Keratinocyte (primary cell): ENCODE results near the gene VRK3. TPM values are rescaled to one million over a fixed set of nuclear protein-coding genes. Genes with fewer than 3 reads are reported as not detected.
"Not testable (repeated sequence)": the region's sequence is repeated elsewhere in the genome, so short reads cannot be mapped to it uniquely, and the experiment has no call there.

ENCODE experiments used
- DNase-seq: peaks from one replicate; pipeline ENCODE4 v3.0.0-alpha.2; 2011; ENCODE audit warnings: low read depth, missing footprints, low spot score
- FAIRE-seq: peaks from 2 replicates; lab custom pipeline; 2011; peaks lifted over from hg19 to GRCh38; lab: Jason Lieb, UNC
- H2AFZ ChIP-seq: 2 replicates; pipeline ENCODE4 v1.6.0; 2012; ENCODE audit warnings: low read length, control low read depth, inconsistent platforms; ENCODE audit not compliant: control insufficient read depth
- H3K27ac ChIP-seq: 2 replicates; pipeline ENCODE4 v1.5.1; 2011; ENCODE audit warnings: low read length; ENCODE audit not compliant: control insufficient read depth, insufficient read depth
- H3K27me3 ChIP-seq: 3 replicates; pipeline ENCODE4 v1.6.0; 2011; ENCODE audit warnings: low read length; ENCODE audit not compliant: control insufficient read depth, insufficient read depth; ENCODE audit errors: extremely low read depth
- H3K36me3 ChIP-seq, 2 experiments: 2 replicates in 1 of 2; 3 replicates in 1 of 2; pipeline ENCODE4 v1.5.1; 2011; ENCODE audit warnings: low read length in 2 of 2, mild to moderate bottlenecking in 1 of 2; ENCODE audit not compliant: control insufficient read depth in 2 of 2, insufficient read depth in 2 of 2; ENCODE audit errors: extremely low read depth in 1 of 2
- H3K4me1 ChIP-seq: 3 replicates; pipeline ENCODE4 v1.5.1; 2011; ENCODE audit warnings: low read length; ENCODE audit not compliant: control insufficient read depth, insufficient read depth; ENCODE audit errors: extremely low read depth
- H3K4me2 ChIP-seq: 3 replicates; pipeline ENCODE4 v1.6.0; 2011; ENCODE audit warnings: low read depth, low read length; ENCODE audit not compliant: control insufficient read depth, insufficient read depth; ENCODE audit errors: extremely low read depth
- H3K4me3 ChIP-seq, 3 experiments: fragments of 200-600 bp in 1 of 3; sonication (generic) in 1 of 3; 2 replicates in 2 of 3; 3 replicates in 1 of 3; pipeline ENCODE4 v1.5.1; 2011 to 2016; ENCODE audit warnings: low read length in 3 of 3, mild to moderate bottlenecking in 3 of 3, control low read depth in 2 of 3, inconsistent platforms in 1 of 3, low read depth in 1 of 3, mixed read lengths in 1 of 3, mixed run types in 1 of 3, moderate library complexity in 1 of 3; ENCODE audit not compliant: control insufficient read depth in 2 of 3, insufficient read depth in 2 of 3; ENCODE audit errors: extremely low read depth in 1 of 3
- H3K79me2 ChIP-seq: 2 replicates; pipeline ENCODE4 v1.6.0; 2012; ENCODE audit warnings: low read length; ENCODE audit not compliant: control insufficient read depth, insufficient read depth
- H3K9ac ChIP-seq: 3 replicates; pipeline ENCODE4 v1.6.0; 2011; ENCODE audit warnings: low read length; ENCODE audit not compliant: control insufficient read depth, insufficient read depth; ENCODE audit errors: extremely low read depth
- H3K9me1 ChIP-seq: 3 replicates; pipeline ENCODE4 v1.6.0; 2011; ENCODE audit warnings: low read length; ENCODE audit not compliant: control insufficient read depth, insufficient read depth; ENCODE audit errors: extremely low read depth
- H3K9me3 ChIP-seq: 2 replicates; pipeline ENCODE4 v1.5.1; 2012; ENCODE audit warnings: low read depth, low read length; ENCODE audit not compliant: control insufficient read depth
- H4K20me1 ChIP-seq: 3 replicates; pipeline ENCODE4 v1.6.0; 2011; ENCODE audit warnings: low read length; ENCODE audit not compliant: control insufficient read depth, insufficient read depth; ENCODE audit errors: extremely low read depth
- CTCF ChIP-seq, 3 experiments: IDR thresholded peaks in 1 of 3; conservative IDR thresholded peaks in 1 of 3; optimal IDR thresholded peaks in 1 of 3; 2 replicates in 2 of 3; 3 replicates in 1 of 3; pipeline versions ENCODE3 to v1.5.1; 2011; ENCODE audit warnings: low read length in 3 of 3, mild to moderate bottlenecking in 3 of 3, moderate library complexity in 2 of 3, control low read depth in 1 of 3, inconsistent platforms in 1 of 3; ENCODE audit not compliant: insufficient read depth in 2 of 3; ENCODE audit errors: extremely low read depth in 1 of 3
- EZH2 ChIP-seq: IDR thresholded peaks from one replicate; pipeline ENCODE4 v1.6.1; 2012; ENCODE audit warnings: inconsistent platforms, mild to moderate bottlenecking, low read length, moderate library complexity
- dilution Hi-C: fragments of 300-500 bp; cut with MboI; formaldehyde crosslinking; loops from one replicate; pipeline ENCODE4 v1.7.0; 2020; ENCODE audit warnings: low sequenced_read_pairs; ENCODE audit not compliant: extremely low pct_ligation_motif_present
- polyA plus RNA-seq, 5 experiments: library from polyadenylated mRNA; depleted of rRNA in 3 of 5; stranded (reverse) in 3 of 5; stranded (forward) in 1 of 5; unstranded in 1 of 5; fragments of >200 nt; gene quantifications; 1 replicate in 1 of 5; 2 replicates in 3 of 5; 3 replicates in 1 of 5; pipeline versions ENCODE4 v1.2.1 to v1.2.3, GENCODE V29; 2011 to 2012; ENCODE audit warnings: missing spikeins in 2 of 5, low read depth in 1 of 5, low replicate concordance in 1 of 5

The VRK3 gene
- polyA plus RNA-seq, 1 donor (not counting 4 experiments of a cell fraction or from before 2014, with no cell fraction given), result 15.6 TPM

GRCh38 chr19:49958144-49958543 lies 67.0 kb downstream of the VRK3 start:
- H2AFZ ChIP-seq, dilution Hi-C loops, H3K27ac ChIP-seq, H3K9ac ChIP-seq, H3K4me3 ChIP-seq, H3K9me3 ChIP-seq, DNase-seq, H3K4me1 ChIP-seq, H3K4me2 ChIP-seq, H3K79me2 ChIP-seq, H4K20me1 ChIP-seq, H3K27me3 ChIP-seq, FAIRE-seq, H3K36me3 ChIP-seq, H3K9me1 ChIP-seq: not testable (repeated sequence)

GRCh38 chr19:49957262-49957915 lies 67.8 kb downstream of the VRK3 start:
- Histone ChIP-seq H3K27ac (no peak overlapping the region), H4K20me1 (no peaks in the 10 kb centered on the region), H3K4me3 (no peak overlapping the region), H3K9me3 (no peaks in the 10 kb centered on the region), H2AFZ (no peak overlapping the region), H3K27me3 (peaks cover 9% of the 10 kb centered on the region), H3K9ac (no peak overlapping the region), H3K4me2 (no peak overlapping the region), H3K4me1 (no peaks in the 10 kb centered on the region), H3K79me2 (no peaks in the 10 kb centered on the region), H3K9me1 (no peaks in the 10 kb centered on the region), H3K36me3 (no peaks in the 10 kb centered on the region)
- dilution Hi-C loops, result no loop called here
- no peak for TF ChIP-seq EZH2
- TF ChIP-seq CTCF (optimal IDR thresholded peaks at IDR 0.05 in 1 of 3, IDR thresholded peaks at IDR 0.05 in 1 of 3, conservative IDR thresholded peaks at IDR 0.05 in 1 of 3; ENCODE audit: extremely low read depth in 1 of 3, insufficient read depth in 2 of 3, low read length in 3 of 3), result no peak
- no peak for DNase-seq
- no peak for FAIRE-seq

GRCh38 chr19:49956115-49956495 lies 69.1 kb downstream of the VRK3 start:
- dilution Hi-C loops, result no loop called here
- no peaks in the 10 kb centered on the region for H4K20me1 ChIP-seq
- FAIRE-seq, result no peak

More at GRCh38 chr19:49956115-49956495, 69.1 kb downstream of the VRK3 start:
- H3K9me1 ChIP-seq, result no peaks in the 10 kb centered on the region
- peaks cover 9% of the 10 kb centered on the region for H3K27me3 ChIP-seq
- no peak overlapping the region for H2AFZ ChIP-seq
- H3K79me2 ChIP-seq, result no peaks in the 10 kb centered on the region
- DNase-seq, result no peak
- H3K4me2 ChIP-seq, result no peak overlapping the region
- no peak for TF ChIP-seq CTCF (optimal IDR thresholded peaks at IDR 0.05 in 1 of 3, IDR thresholded peaks at IDR 0.05 in 1 of 3, conservative IDR thresholded peaks at IDR 0.05 in 1 of 3; ENCODE audit: extremely low read depth in 1 of 3, insufficient read depth in 2 of 3, low read length in 3 of 3)
- no peak for TF ChIP-seq EZH2
- H3K36me3 ChIP-seq, result no peaks in the 10 kb centered on the region
- H3K27ac ChIP-seq, result no peak overlapping the region
- H3K9me3 ChIP-seq, result no peaks in the 10 kb centered on the region
- no peak overlapping the region for H3K4me3 ChIP-seq
- no peak overlapping the region for H3K9ac ChIP-seq
- H3K4me1 ChIP-seq, result no peaks in the 10 kb centered on the region
